UCSD-AML1 (cell line): ENCODE results near the gene TBCK.
"Not testable (repeated sequence)": the region's sequence is repeated elsewhere in the genome, so short reads cannot be mapped to it uniquely, and the experiment has no call there.

Experiments
- DNase-seq: peaks from one replicate; lab custom pipeline; 2025; ENCODE audit not compliant: unreplicated experiment; lab: John Stamatoyannopoulos, UW

The TBCK gene

DNA sequence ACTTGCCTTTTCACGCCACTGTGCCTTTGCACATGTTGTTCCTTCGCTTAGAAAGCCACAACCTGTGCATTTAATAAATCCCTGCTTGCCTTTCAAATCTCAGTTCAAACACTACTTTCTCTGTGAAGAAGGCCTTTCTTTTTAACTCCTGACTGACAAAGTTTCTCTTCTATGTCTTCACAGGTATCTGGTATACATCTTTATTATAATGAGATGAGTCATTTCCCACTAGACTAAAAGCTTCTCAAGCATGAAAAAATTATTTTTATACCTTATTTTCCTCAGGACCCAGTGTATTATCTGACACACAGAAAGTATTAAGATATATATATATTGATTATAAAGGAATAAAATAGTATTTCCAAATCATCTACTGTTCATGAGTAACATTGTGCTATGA is 189.9 kb downstream of the TBCK start:
- DNase-seq = no peak

- not testable (repeated sequence) for DNase-seq
Observed at GRCh38 chr4:106119949-106120555, 196.0 kb downstream of the TBCK start.

- no peak for DNase-seq
Observed at GRCh38 chr4:106116025-106116424, 200.0 kb downstream of the TBCK start.

GRCh38 chr4:106114270-106114669 is 201.7 kb downstream of the TBCK start:
- no peak for DNase-seq

DNA sequence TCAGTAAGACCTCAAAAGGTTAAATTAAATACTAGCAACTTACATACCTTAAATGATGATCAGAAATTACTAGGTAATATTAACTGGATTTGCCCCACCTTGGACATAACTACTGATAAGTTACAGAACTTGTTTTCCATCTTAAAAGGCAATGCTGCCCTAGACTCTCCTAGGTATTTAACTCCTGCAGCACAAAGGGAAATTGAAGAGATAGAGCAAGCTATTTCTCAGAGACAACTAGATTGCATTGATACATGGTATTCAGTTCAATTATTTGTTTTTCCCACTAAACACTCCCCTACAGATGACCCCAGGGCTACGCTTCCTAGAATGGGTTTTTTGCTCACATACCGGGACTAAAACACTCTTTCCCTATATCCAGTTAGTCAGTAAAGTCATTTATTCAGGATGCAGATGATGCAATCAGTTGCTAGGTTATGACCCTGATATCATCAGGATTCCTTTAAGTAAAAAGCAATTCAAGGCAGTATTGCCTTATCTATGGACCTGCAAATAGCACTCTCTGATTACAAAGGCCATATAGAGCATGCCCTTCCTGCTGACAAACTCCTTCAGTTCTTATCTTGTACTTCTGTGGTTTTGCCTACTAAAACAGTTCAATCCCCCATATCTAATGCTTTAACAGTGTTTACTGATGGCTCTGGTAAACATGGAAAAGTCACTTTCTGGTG is 204.1 kb downstream of the TBCK start:
- not testable (repeated sequence) for DNase-seq

GRCh38 chr4:106109929-106110328 is 206.1 kb downstream of the TBCK start:
- no peak for DNase-seq

DNA sequence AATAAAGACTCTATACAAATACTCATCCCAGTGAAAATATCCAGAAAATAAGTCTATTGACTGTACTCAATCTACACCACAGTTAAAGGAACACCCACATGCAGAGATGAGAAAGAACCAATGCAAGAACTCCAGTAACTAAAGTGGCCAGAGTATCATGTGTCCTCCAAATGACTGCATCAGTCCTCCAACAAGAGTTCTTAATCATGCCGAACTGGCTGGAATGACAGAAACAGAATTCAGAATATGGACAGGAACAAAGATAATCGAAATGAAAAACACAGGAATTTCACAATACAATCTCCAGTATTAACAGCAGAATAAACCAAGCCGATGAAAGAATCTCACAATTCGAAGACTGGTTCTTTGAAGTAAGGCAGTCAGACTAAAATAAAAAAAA is 210.3 kb downstream of the TBCK start:
- DNase-seq = no peak

DNA sequence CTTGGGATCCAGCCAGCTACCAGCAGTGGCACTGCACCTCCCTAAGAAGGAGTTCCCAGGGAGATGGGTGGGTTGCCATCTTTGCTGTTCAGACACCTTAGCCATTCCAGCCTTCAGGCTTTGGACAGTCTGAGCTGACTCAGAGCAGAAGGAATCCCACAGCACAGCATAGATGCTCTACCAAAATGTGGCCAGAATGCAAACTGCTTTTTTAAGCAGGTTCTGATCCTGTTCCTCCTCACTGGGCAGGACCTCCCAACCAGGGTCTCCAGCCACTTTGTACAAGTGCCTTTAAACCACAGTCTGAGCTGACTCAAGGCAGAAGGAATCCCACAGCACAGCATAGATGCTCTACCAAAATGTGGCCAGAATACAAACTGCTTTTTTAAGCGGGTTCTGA is 211.7 kb downstream of the TBCK start:
- no peak for DNase-seq

DNA sequence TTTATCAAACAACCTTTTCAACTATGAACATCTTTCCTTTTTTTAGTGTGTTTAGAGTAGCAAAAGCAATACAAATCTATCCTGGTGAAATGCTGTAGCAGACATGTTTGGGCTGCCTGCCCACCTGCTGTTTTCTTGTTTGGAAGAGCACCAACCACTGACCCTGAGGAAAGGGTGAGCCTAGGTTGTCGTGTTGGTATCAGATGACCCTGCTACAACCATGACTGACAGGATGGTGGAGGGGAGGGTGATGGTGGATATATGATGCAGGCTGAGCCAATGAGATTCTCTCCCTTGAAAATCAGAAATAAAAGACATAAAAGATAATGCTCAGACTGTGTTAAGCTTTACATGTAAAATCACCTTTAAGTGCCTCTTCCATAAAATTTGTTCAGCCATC is 219.6 kb downstream of the TBCK start:
- DNase-seq = no peak

- no peak for DNase-seq
Observed at GRCh38 chr4:106095408-106095807, 220.6 kb downstream of the TBCK start.

- DNase-seq = no peak
Observed at GRCh38 chr4:106092361-106093040, 223.5 kb downstream of the TBCK start.

GRCh38 chr4:106090826-106091225 is 225.2 kb downstream of the TBCK start:
- DNase-seq = no peak

DNA sequence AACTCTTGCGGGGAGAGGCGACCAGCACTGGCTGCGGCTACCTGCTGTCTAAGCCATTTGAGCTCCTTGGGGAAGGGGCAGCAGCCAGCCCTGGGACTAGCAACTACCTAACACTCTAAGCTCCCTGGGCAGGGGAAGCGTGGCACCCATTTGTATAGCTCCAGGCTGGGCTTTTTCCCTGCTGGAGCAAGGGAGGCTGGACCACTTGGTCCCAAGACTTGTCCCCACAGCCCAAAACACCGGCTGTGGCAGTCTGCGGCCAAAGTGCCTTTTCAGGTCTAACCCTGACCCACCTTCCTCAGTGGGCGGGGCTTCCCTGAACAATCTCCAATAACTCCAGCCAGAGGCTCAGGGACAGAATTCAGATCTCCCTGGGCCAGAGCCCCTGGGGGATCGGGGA is 232.9 kb downstream of the TBCK start:
- no peak for DNase-seq

- DNase-seq = no peak
Observed at GRCh38 chr4:106080376-106080775, 235.6 kb downstream of the TBCK start.

DNA sequence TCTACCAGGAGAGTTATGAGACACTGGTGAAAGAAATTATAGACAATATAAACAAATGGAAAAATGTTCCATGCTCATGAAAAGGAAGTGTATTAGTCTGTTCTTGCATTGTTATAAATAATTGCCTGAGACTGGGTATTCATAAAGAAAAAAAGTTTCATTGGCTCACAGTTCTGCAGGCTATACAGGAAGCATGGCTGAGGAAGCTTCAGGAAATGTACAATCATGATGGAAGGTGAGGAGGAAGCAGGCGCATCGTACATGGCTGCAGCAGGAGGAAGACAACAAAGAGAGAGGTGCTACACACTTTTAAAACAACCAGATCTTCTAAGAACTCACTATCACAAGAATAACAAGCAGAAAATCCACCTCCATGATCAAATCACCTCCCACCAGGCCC is 236.4 kb downstream of the TBCK start:
- no peak for DNase-seq

DNA sequence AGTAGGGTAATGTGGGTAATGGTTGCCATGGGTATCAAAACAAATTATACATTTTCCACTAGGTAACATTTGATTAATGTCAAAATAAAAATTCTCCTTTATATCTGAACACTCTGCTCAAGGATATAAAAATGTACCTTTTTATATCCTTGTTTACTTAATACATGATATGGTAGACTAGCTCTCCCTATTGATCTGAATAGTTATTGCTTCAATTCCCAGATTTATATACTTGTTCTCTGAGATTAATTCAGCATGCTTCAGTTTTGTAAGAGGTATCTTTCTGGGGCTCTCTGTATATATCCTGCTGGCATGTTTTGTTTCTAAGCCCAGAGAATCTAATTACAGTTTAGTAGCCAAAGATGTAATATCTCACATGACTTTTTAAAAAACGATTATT is 251.0 kb downstream of the TBCK start:
- DNase-seq = no peak

DNA sequence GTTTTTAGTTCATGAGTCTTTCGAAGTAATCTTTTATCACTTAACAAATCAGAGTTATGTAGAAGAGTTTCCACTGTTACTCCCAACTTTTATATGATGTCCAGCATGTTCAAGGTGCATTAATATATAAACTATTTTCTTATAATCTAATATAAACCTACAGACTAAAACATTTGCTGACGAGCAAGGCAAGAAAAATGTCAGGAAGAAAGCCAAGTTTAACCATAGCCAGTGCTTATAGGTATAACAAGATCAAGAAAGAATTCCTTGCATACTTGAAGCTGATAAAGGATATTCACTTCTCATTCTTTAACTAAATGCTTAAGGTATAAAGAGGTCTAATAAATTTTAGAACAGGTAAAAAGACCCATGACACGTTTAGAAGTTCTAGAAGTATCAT is 253.0 kb downstream of the TBCK start:
- no peak for DNase-seq

GRCh38 chr4:106062452-106062875 is 253.5 kb downstream of the TBCK start:
- DNase-seq = no peak

- DNase-seq = no peak
Observed at GRCh38 chr4:106058921-106059320, 257.1 kb downstream of the TBCK start.

- no peak for DNase-seq
Observed at GRCh38 chr4:106056914-106057313, 259.1 kb downstream of the TBCK start.

DNA sequence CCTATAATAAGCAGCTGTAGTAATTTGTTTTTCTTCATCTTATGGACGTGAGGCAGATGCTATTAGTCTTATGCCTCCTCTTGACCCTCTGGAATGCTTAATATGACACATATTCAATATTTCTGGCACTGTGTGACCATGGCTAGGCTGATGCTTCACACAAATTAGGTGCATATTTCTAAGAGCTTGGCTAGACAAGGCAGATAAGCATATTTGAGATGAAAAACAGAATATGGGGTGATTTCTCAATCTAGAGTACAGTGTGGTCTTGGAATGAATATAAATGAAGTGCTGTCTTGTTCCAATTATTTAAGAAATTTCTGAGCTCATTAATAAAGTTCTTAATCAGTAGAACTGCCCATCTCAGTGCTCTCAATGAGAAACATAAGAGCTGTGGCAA is 264.5 kb downstream of the TBCK start:
- no peak for DNase-seq

DNA sequence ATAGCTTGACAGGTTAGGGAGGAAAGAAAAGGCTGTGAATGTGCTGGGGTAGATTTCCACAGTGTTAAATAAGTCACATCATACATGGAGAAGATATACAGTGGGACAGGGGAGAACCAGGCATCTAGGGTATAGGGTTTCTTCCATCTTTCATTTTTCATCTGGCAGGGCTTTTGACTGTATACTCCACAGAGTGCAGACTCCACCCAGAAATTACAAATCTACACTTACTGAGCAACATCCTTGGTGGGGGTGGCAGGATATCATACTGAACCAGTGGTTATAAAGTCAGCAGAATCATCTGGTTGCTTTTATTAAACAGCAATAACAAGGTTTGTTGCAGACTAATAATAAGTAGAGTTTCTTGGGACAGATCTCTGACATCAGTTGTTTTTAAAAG is 266.5 kb downstream of the TBCK start:
- DNase-seq = no peak
